ENCODE results near the gene MED20.

Gene MED20

GRCh38 chr6:41892921-41893564 is 27.9 kb downstream of the MED20 start:
- H3K9me3 ChIP-seq = no peaks in the 10 kb centered on the region
- peak overlapping the region; percentile 98 for H3K4me2 ChIP-seq
- H3K9ac ChIP-seq = peak overlapping the region; percentile 92
- H3K36me3 ChIP-seq = peaks cover 30% of the 10 kb centered on the region; the same call in 1 of the 2 replicates
- peaks cover 49% of the 10 kb centered on the region for H3K4me1 ChIP-seq
- H3K4me3 ChIP-seq = peak overlapping the region; percentile 78
- TF ChIP-seq Cebpa-rat (IDR thresholded peaks at IDR 0.05) = no peak
- H3K27ac ChIP-seq = peak overlapping the region; percentile 82; the same call in 1 of the 2 replicates
- H4K20me1 ChIP-seq = peaks cover 46% of the 10 kb centered on the region
- H3K27me3 ChIP-seq = no peaks in the 10 kb centered on the region

DNA sequence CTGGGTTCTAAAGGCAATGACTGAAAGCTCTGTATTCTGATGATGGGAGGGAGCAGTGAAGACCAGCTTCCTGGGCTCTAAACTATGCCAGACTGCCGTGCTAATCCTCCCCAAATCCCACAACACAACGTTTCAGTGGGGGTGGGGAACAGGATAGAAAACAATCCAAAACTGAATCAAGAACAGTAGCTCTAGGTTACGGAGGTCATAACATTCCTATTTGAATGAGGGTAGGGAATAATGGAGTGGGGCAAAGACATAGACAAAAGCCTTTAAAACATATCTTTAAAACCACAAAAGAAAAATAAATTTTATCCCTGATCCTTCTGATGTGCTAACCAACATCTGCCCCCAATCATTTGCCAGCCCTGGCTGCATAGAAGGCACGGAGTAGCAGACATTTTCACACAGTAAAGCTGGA is 33.6 kb downstream of the MED20 start:
- no peak overlapping the region for H3K27ac ChIP-seq
- no peak overlapping the region for H3K4me3 ChIP-seq
- H3K4me1 ChIP-seq = peaks cover 16% of the 10 kb centered on the region
- TF ChIP-seq Cebpa-rat (IDR thresholded peaks at IDR 0.05) = no peak
- H3K27me3 ChIP-seq = no peaks in the 10 kb centered on the region
- H4K20me1 ChIP-seq = peaks cover 77% of the 10 kb centered on the region
- peaks cover 77% of the 10 kb centered on the region for H3K36me3 ChIP-seq
- no peak overlapping the region for H3K9ac ChIP-seq
- H3K4me2 ChIP-seq = no peak overlapping the region
- no peaks in the 10 kb centered on the region for H3K9me3 ChIP-seq

GRCh38 chr6:41885930-41886329 is 35.0 kb downstream of the MED20 start:
- H3K27ac ChIP-seq = no peak overlapping the region
- peaks cover 2% of the 10 kb centered on the region for H3K4me1 ChIP-seq
- no peaks in the 10 kb centered on the region for H3K9me3 ChIP-seq
- TF ChIP-seq Cebpa-rat (IDR thresholded peaks at IDR 0.05) = no peak
- H4K20me1 ChIP-seq = peaks cover 67% of the 10 kb centered on the region
- H3K27me3 ChIP-seq = no peaks in the 10 kb centered on the region
- peaks cover 73% of the 10 kb centered on the region for H3K36me3 ChIP-seq
- H3K4me2 ChIP-seq = no peak overlapping the region
- no peak overlapping the region for H3K9ac ChIP-seq
- H3K4me3 ChIP-seq = no peak overlapping the region

DNA sequence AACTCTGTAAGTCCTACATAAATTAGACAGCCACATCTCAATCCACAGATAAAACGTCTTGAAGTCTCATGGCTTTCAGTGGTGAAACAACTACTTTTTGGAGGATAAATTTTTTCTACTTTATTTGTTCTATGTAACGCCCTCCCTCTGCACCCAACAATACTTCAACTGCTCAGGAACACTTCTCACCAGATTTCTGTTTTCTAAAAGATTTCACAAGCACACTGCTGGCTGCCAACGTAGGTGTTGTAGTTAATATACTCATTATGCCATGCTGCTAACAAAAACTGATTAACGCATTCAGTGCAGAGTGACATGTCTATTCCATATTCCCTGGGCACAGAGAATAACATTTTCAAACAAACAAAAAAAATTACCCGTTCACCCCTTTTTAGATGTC is 36.0 kb downstream of the MED20 start:
- Histone ChIP-seq H3K27me3 (no peaks in the 10 kb centered on the region), H3K9ac (no peak overlapping the region), H3K4me1 (no peaks in the 10 kb centered on the region), H3K27ac (no peak overlapping the region), H3K36me3 (peaks cover 70% of the 10 kb centered on the region), H3K9me3 (no peaks in the 10 kb centered on the region), H4K20me1 (peaks cover 58% of the 10 kb centered on the region), H3K4me2 (no peak overlapping the region), H3K4me3 (no peak overlapping the region)
- TF ChIP-seq Cebpa-rat (IDR thresholded peaks at IDR 0.05) = no peak

GRCh38 chr6:41881506-41881905 is 39.4 kb downstream of the MED20 start:
- Histone ChIP-seq H3K27ac (no peak overlapping the region), H4K20me1 (peaks cover 71% of the 10 kb centered on the region), H3K9ac (no peak overlapping the region), H3K36me3 (peaks cover 57% of the 10 kb centered on the region), H3K4me3 (no peak overlapping the region), H3K4me1 (no peaks in the 10 kb centered on the region), H3K4me2 (no peak overlapping the region), H3K27me3 (no peaks in the 10 kb centered on the region), H3K9me3 (no peaks in the 10 kb centered on the region)
- TF ChIP-seq Cebpa-rat (IDR thresholded peaks at IDR 0.05) = no peak

DNA sequence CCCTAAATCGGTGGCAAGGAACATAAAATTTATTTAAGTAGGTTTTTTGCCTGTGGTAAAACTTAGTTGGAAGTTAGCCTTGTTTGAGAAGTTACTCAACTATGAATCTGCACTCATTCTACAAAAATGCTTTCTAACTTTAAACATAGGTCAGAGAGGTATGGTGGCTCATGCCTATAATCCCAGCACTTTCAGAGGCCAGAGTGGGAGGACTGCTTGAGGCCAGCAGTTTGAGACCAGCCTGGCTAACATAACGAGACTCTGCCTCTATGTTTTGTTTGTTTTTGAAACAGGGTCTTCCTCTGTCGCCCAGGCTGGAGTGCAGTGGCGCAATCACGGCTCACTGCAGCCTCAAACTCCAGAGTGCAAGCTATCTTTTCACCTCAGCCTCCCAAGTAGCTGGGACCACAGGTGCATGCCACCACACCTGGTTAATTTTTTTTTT is 42.0 kb downstream of the MED20 start:
- peaks cover 57% of the 10 kb centered on the region for H4K20me1 ChIP-seq
- no peak overlapping the region for H3K9ac ChIP-seq
- no peak overlapping the region for H3K27ac ChIP-seq
- H3K9me3 ChIP-seq = no peaks in the 10 kb centered on the region
- H3K4me2 ChIP-seq = no peak overlapping the region
- peaks cover 47% of the 10 kb centered on the region for H3K36me3 ChIP-seq
- H3K27me3 ChIP-seq = no peaks in the 10 kb centered on the region
- no peak for TF ChIP-seq Cebpa-rat (IDR thresholded peaks at IDR 0.05)
- no peak overlapping the region for H3K4me3 ChIP-seq
- 0 out of 2 replicates have a peak, but pooled peaks cover 4% of the 10 kb centered on the region for H3K4me1 ChIP-seq

DNA sequence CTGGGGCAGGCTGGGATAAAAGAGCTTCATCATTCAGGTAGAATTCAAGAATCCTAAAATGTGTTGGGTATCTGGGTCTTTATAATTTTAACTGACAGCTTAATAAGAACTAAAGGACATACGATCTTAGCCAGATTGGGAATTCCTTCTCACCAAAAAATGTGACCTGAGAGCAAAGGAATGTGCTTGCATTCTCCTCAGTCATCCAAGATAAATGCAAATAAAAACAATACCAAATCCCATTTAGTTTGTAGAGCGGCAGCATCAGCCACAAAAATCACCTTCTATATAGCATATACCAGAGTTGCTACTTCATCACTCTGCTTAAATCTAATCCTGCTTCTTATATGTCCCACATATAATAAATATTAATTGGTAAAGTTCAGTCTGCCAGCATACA is 42.7 kb downstream of the MED20 start:
- H3K9ac ChIP-seq = no peak overlapping the region
- H3K4me1 ChIP-seq = 0 out of 2 replicates have a peak, but pooled peaks cover 7% of the 10 kb centered on the region
- H3K4me3 ChIP-seq = no peak overlapping the region
- no peaks in the 10 kb centered on the region for H3K27me3 ChIP-seq
- H3K4me2 ChIP-seq = no peak overlapping the region
- H3K36me3 ChIP-seq = peaks cover 44% of the 10 kb centered on the region
- H3K9me3 ChIP-seq = no peaks in the 10 kb centered on the region
- H4K20me1 ChIP-seq = peaks cover 59% of the 10 kb centered on the region
- no peak overlapping the region for H3K27ac ChIP-seq
- no peak for TF ChIP-seq Cebpa-rat (IDR thresholded peaks at IDR 0.05)

DNA sequence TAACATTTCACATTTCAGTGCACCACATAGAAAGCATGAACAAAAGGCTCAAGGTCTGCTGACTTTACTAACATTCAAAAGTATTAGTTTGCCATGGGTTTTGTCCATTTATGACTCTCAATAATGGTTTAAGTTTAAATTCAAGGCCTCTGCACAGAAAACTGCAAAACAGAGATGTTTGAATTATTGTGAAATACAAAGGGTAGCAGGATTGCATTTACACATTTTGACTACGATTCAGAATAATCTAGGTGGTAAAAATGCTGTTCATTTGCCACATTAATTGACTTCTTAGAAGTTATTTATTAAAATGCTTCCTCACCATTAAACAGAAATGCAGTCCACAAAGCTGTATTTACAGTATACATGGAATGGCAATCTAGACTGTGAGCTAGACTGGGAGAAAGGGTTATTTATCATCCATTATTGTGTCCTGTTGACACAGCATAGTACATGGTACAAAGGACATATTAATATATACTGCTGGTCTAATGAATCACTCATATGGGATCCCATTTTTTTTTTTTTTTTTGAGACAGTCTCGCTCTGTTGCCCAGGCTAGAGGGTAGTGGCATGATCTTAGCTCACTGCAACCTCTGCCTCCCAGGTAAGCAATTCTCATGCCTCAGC is 43.8 kb downstream of the MED20 start:
- Histone ChIP-seq H3K4me2 (no peak overlapping the region), H3K4me3 (no peak overlapping the region)

DNA sequence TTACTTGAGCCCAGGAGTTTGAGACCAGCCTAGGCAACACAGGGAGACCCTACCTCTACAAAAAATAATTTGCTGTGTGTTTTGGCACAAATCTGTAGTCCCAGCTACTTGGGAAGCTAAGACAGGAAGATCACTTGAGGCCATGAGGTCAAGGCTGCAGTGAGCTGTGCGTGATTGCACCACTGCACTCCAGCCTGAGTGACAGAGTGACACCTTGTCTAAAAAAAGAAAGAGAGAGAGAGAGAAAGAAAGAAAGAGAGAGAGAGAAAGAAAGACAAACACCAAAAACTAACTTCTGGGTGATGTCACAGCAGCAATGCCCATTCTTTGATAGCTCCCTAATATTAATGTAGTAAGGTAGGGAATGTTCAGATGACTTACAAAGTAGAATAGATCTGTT is 46.2 kb downstream of the MED20 start:
- no peaks in the 10 kb centered on the region for H3K27me3 ChIP-seq
- peaks cover 61% of the 10 kb centered on the region for H3K36me3 ChIP-seq
- no peak for TF ChIP-seq Cebpa-rat (IDR thresholded peaks at IDR 0.05)
- H3K4me2 ChIP-seq = no peak overlapping the region
- peaks cover 53% of the 10 kb centered on the region for H4K20me1 ChIP-seq
- no peak overlapping the region for H3K4me3 ChIP-seq
- no peak overlapping the region for H3K9ac ChIP-seq
- H3K9me3 ChIP-seq = no peaks in the 10 kb centered on the region
- no peak overlapping the region for H3K27ac ChIP-seq
- H3K4me1 ChIP-seq = 0 out of 2 replicates have a peak, but pooled peaks cover 9% of the 10 kb centered on the region

More for the DNA sequence above, 43.8 kb downstream of the MED20 start:
- peaks cover 56% of the 10 kb centered on the region for H4K20me1 ChIP-seq
- no peak for TF ChIP-seq Cebpa-rat (IDR thresholded peaks at IDR 0.05)
- H3K27me3 ChIP-seq = no peaks in the 10 kb centered on the region
- H3K4me1 ChIP-seq = 0 out of 2 replicates have a peak, but pooled peaks cover 8% of the 10 kb centered on the region
- peaks cover 46% of the 10 kb centered on the region for H3K36me3 ChIP-seq
- no peak overlapping the region for H3K9ac ChIP-seq
- H3K9me3 ChIP-seq = no peaks in the 10 kb centered on the region
- no peak overlapping the region for H3K27ac ChIP-seq

DNA sequence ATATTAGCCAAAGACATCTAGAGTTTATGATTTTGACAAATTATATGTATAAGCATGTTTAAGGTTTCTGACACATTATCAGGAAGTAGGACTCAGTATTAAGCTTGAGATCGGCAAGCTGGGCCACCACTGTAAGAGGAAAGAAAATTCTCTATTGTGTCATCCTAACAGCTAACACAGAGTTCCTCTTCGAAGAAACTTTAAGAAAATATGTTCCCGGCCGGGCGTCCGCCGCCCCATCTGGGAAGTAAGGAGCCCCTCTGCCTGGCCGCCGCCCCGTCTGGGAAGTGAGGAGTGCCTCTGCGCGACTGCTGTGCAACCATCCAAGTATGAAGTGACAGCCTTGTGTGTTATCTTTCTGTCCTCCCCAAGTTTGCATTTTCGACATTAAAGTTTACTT is 48.8 kb downstream of the MED20 start:
- peaks cover 19% of the 10 kb centered on the region for H3K4me1 ChIP-seq
- no peak overlapping the region for H3K9ac ChIP-seq
- H4K20me1 ChIP-seq = peaks cover 29% of the 10 kb centered on the region
- no peak overlapping the region for H3K4me3 ChIP-seq
- no peak for TF ChIP-seq Cebpa-rat (IDR thresholded peaks at IDR 0.05)
- no peak overlapping the region for H3K27ac ChIP-seq
- H3K9me3 ChIP-seq = no peaks in the 10 kb centered on the region
- H3K36me3 ChIP-seq = peaks cover 75% of the 10 kb centered on the region
- H3K4me2 ChIP-seq = no peak overlapping the region
- no peaks in the 10 kb centered on the region for H3K27me3 ChIP-seq
